ENCODE data around the gene CCDC192. TPM values are rescaled to one million over a fixed set of nuclear protein-coding genes. Genes with fewer than 3 reads are reported as not detected.

The CCDC192 gene
- total RNA-seq, 4 donors from 2014 or later = 0.94 to 2.6 (median 0.94) TPM; not detected in 1

GRCh38 chr5:127839072-127839471 lies 135.9 kb downstream of the CCDC192 start:
- Histone ChIP-seq H3K9me3 (no peaks in the 10 kb centered on the region), H3K4me3 (no peak overlapping the region), H3K27ac (no peak overlapping the region), H3K27me3 (no peaks in the 10 kb centered on the region), H3K4me1 (peaks cover 0 to 8% (median 0%) of the 10 kb centered on the region in 3 donors), H3K36me3 (no peaks in the 10 kb centered on the region)
- ATAC-seq = no peak
- no peak for TF ChIP-seq CTCF (IDR thresholded peaks at IDR 0.05)
- no peak for TF ChIP-seq EP300 (IDR thresholded peaks at IDR 0.05)
- no peak for TF ChIP-seq POLR2AphosphoS5 (IDR thresholded peaks at IDR 0.05)
- TF ChIP-seq POLR2A (IDR thresholded peaks at IDR 0.05) = no peak

GRCh38 chr5:127839496-127840197 lies 136.5 kb downstream of the CCDC192 start:
- no peak for TF ChIP-seq POLR2AphosphoS5 (IDR thresholded peaks at IDR 0.05)
- no peak for TF ChIP-seq POLR2A (IDR thresholded peaks at IDR 0.05)
- TF ChIP-seq EP300 (IDR thresholded peaks at IDR 0.05) = no peak
- no peak for TF ChIP-seq CTCF (IDR thresholded peaks at IDR 0.05)
- Histone ChIP-seq H3K36me3 (no peaks in the 10 kb centered on the region), H3K27ac (no peak overlapping the region), H3K27me3 (no peaks in the 10 kb centered on the region), H3K4me3 (no peak overlapping the region), H3K9me3 (no peaks in the 10 kb centered on the region), H3K4me1 (peaks cover 0 to 8% (median 0%) of the 10 kb centered on the region in 3 donors)
- 69 to 85% methylated on average over 2 of the region's 2 CpGs for WGBS, 2 donors (ENCODE audit: low coverage in 1 of 2)
- no peak for ATAC-seq

GRCh38 chr5:127840198-127840524 lies 137.0 kb downstream of the CCDC192 start:
- Histone ChIP-seq H3K4me3 (no peak overlapping the region), H3K9me3 (no peaks in the 10 kb centered on the region), H3K4me1 (peaks cover 0 to 11% (median 0%) of the 10 kb centered on the region in 3 donors), H3K36me3 (no peaks in the 10 kb centered on the region), H3K27me3 (no peaks in the 10 kb centered on the region), H3K27ac (no peak overlapping the region)
- 77 to 83% methylated on average over 1 of the region's 1 CpG for WGBS, 2 donors (ENCODE audit: low coverage in 1 of 2)
- TF ChIP-seq POLR2AphosphoS5 (IDR thresholded peaks at IDR 0.05) (no peak), EP300 (IDR thresholded peaks at IDR 0.05) (no peak), POLR2A (IDR thresholded peaks at IDR 0.05) (no peak), CTCF (IDR thresholded peaks at IDR 0.05) (no peak)
- no peak for ATAC-seq

DNA sequence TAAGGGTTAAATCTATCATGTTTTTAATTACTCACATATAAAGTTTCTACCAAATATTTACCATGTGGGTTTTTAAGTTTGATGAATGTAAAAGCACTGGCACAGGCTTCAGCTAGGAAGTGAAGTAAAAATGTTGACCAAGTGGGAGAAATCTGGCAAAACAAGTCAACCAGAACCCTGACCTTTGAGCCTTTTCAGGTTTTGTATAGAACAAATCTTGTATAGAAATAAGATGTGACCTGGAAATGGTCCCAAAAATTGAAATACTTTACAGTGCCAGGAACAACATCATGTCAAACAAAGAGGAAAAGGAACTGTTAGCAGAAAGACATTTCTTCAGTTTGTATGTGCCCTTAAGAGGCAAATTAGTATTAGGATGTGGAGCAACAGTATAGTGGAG lies 137.6 kb downstream of the CCDC192 start:
- H3K4me3 ChIP-seq = no peak overlapping the region
- ATAC-seq = no peak
- H3K4me1 ChIP-seq = peaks cover 0 to 11% (median 0%) of the 10 kb centered on the region in 3 donors
- H3K27ac ChIP-seq = no peak overlapping the region
- H3K36me3 ChIP-seq = no peaks in the 10 kb centered on the region
- no peaks in the 10 kb centered on the region for H3K27me3 ChIP-seq
- TF ChIP-seq EP300 (IDR thresholded peaks at IDR 0.05) (no peak), POLR2A (IDR thresholded peaks at IDR 0.05) (no peak), CTCF (IDR thresholded peaks at IDR 0.05) (no peak), POLR2AphosphoS5 (IDR thresholded peaks at IDR 0.05) (no peak)
- no peaks in the 10 kb centered on the region for H3K9me3 ChIP-seq

- no peak for ATAC-seq
- TF ChIP-seq EP300 (IDR thresholded peaks at IDR 0.05) = no peak
- TF ChIP-seq POLR2A (IDR thresholded peaks at IDR 0.05) = no peak
- TF ChIP-seq POLR2AphosphoS5 (IDR thresholded peaks at IDR 0.05) = no peak
- no peak for TF ChIP-seq CTCF (IDR thresholded peaks at IDR 0.05)
- WGBS, 2 donors (ENCODE audit: low coverage in 1 of 2) = 43 to 74% methylated on average over 6 to 7 of the region's 7 CpGs
- Histone ChIP-seq H3K4me1 (peaks cover 0 to 16% (median 0%) of the 10 kb centered on the region in 3 donors), H3K27ac (peak overlapping the region in 3 of 4 donors; percentile 8 to 48 (median 27)), H3K27me3 (no peaks in the 10 kb centered on the region), H3K4me3 (no peak overlapping the region), H3K36me3 (no peaks in the 10 kb centered on the region), H3K9me3 (no peaks in the 10 kb centered on the region)
These were observed 141.4 kb downstream of the CCDC192 start for GRCh38 chr5:127844581-127845021.
